RKO (cell line): Measurements from ENCODE around the gene PRELID3B.
A peak's percentile ranks its signal among the peaks of the same experiment; 100 is the strongest.
"Not testable (repeated sequence)": the region's sequence is repeated elsewhere in the genome, so short reads cannot be mapped to it uniquely, and the experiment has no call there.

Source experiments
- DNase-seq: peaks from one replicate; pipeline ENCODE4 v3.0.0-alpha.2; 2016; ENCODE audit warnings: low spot score

The PRELID3B gene

DNA sequence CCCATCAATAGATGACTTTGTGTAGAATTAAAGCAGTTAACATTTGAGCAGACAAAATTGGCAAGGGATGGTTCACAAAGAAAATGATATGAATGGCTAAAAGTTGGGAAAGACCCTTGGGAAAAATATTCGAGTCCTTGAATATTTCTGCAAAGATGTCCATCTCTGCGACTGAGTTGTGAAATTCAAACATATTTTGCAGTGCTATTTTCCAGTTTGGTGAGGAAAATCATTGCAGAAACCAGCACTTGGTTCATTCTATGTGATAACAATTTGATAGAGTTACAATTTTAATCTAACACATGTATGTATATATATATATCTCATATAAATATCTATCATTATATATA lies 6.1 kb upstream of the PRELID3B start:
- no peak for DNase-seq

DNA sequence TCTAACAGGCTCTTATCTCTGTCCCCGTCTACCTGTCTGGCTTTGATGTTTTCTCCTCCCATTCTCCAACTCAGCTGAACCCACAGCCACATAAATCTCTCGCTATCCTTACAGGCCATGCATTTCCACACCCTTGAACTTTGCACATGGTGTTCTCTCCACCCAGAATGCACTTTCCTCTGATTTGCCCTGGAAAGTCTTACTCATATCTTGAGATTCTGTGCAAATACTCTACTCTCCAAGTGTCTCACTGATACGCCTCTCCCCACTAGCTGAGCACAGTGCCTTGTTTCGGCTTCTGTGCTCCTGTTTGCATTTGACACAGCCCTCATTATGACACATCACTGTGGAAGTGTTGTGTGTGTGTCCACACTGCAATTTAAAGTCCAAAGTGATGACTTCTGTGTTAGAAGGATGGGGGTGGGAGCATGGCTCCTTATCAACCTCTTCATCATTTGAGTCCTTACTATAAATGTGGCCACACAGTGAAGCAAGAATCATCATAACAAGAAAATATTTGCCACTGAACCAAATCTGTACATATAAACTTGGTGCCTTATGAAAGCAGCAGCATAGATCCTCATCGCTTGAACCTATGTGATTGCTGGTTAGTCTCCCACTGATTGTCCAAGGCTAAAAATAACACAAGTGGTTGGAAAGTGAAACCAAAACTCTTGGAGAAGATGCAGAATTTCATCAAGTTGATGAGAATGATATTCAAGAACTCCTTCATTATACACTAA lies 5.5 kb upstream of the PRELID3B start:
- peak; percentile 49 for DNase-seq

DNA sequence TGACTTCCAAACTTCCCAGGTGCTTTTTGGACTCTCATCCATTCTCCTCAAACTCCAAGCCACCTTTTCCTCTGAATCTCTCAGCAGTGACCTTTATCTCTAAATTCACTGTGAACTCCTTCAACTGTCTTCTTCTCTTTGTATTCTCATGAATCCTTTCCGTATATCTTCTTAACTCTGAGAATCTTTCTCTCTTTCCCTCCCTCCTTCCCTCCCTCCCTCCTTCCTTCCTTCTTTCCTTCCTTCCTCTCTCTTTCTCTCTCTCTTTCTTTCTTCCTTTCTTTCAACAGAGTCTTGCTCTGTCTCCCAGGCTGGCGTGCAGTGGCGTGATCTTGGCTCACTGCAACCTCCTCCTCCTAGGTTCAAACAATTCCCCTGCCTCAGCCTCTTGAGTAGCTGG lies 4.3 kb upstream of the PRELID3B start:
- DNase-seq: no peak

DNA sequence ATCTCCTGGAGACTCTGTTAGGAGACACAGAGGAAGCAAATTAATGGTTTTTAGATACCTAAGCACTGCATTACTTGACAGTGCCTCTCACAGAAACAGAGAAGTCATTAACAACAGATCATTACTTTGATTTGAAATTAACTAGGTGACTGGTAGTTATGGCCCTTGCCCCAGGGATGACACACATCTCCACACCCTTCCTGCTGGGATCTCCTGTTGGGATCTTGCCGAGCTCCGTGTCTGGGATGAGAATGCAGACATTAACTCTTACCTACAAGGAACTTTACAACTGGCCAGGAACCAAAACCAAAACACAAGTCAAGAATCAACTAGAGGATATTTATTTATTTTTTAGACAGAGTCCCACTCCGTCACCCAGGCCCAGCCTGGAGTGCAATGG lies 2.2 kb upstream of the PRELID3B start:
- DNase-seq: no peak

DNA sequence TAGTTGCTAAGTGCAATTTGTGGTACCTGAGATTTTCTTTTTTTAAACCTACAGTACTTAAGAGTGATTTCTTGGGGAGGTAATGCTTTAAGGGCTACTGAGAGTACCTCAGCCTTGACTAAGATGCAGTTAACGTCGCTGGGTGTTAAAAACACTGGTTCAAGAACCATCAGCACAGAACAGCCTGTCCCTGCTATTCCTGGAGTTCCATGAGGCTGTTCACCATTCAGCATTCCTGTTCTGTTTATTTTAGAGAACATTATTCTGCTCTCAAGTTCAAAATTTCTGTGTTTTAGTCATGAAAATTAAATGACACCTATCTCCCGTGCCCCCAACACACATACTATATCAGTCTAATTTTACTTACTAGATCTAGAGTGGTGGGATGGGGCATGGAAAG lies 1.7 kb upstream of the PRELID3B start:
- no peak for DNase-seq

- no peak for DNase-seq
Measured at GRCh38 chr20:59043698-59044097, 1.1 kb upstream of the PRELID3B start.

DNA sequence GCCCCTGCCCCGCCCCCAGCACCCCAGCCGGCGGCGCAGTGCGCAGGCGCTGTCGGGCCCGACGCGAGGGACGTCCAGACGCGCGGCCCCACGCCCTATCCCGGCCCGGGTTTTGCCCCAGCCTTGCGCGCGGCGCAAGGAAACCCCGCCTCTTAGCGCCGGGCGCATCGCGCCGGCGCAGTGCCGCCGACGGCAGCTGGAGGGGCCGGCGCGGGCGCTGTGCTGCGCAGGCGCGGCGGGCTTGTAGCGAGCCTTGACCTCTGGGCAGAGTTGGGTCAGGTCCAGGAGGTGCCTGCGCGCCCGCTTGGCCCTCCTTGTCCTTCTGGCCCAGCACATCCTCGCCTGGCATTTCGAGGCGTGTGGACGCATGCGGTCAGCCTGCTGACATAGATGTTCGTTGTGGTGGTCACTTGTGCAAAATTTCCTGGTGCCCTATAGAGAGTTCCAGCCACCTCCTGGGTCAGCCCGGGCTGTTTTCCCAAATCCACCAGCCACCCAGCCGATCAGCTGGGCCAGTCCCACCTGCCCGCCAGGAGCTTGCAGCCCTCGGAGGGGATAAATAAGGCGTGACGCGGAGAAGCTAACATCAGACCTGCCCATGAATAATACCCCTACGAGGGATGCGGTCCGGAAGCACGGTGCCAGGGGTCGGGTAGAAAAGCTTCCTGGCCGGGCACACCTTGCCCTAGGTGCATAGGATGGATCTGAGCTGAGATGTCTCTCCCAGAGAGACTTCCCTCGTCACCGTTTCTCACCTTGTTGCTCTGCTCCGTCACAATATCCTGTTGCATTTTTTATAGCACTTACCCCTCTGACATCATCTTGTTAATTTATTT lies 428 bp upstream of the PRELID3B start:
- peak; percentile 96 for DNase-seq

DNA sequence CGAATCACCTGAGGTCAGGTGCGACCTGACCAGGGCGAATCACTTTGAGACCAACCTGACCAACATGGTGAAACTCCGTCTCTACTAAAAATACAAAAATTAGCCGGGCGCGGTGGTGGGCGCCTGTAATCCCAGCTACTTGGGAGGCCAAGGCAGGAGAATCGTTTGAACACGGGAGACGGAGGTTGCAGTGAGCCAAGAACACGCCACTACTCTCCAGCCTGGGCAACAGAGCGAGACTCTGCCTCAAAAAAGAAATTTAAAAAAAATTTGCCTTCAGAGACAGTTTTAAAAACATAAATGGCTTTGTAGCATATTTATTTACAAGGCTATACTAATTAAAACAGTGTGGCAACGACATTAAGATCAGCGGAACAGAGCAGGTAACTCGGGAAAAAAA lies 1.1 kb downstream of the PRELID3B start:
- DNase-seq: not testable (repeated sequence)

DNA sequence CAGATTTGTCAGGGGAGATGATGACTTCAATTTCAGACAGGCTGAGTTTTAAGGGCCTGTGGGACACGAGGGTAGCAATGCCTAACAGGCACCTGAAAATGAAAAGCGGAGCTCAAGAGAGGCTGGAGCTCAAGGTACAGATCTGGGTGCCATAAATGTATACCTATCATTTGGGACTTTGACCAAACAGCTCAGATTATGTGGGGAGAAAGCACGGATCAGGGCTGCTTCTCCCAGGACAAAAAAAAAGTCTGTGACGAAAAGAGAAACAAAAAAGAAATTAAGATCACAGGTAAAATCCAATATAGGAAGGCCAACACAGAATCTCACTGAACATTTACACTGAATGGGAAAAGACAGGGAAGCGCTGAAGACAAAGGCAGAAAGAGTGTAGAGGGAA lies 1.9 kb downstream of the PRELID3B start:
- no peak for DNase-seq

GRCh38 chr20:59039233-59039632 lies 3.4 kb downstream of the PRELID3B start:
- DNase-seq: peak; percentile 56

DNA sequence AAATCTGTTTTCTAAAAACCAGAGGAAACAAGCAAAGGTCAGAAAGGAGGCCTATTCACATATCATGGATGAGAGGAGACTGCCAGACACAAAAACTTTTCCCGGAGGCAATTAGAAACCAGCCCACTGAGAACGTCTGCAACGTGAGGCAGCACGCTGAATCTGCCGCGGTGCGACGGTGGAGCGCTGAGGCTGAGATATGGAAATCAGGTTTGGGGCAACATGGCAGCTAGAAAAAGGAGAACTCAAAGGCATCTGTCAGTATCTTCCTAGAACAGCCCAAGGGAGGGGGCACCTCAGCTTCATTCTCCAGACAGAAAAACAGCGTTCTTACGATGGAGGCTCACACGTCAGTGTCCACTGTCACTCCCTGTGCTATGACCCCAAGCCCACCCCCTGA lies 5.2 kb downstream of the PRELID3B start:
- no peak for DNase-seq

DNA sequence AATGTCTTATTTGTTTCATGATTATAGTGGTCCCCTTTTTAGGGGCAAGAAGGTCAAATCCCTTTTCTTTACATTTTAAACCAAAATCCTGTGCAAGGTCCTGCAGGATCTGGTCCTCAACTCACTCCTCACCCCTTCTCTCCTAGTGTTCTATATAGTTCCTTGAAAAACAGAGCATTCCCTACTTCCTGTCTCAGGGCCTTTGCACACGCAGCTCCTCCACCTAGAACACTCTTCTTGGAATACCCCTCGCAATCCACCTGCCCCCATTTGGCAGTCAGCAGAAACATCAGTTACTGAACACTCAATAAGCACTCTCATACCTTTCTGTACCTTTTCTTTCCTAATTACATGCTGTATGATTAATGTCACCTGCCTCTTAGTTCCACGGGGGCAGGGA lies 7.2 kb downstream of the PRELID3B start:
- no peak for DNase-seq

DNA sequence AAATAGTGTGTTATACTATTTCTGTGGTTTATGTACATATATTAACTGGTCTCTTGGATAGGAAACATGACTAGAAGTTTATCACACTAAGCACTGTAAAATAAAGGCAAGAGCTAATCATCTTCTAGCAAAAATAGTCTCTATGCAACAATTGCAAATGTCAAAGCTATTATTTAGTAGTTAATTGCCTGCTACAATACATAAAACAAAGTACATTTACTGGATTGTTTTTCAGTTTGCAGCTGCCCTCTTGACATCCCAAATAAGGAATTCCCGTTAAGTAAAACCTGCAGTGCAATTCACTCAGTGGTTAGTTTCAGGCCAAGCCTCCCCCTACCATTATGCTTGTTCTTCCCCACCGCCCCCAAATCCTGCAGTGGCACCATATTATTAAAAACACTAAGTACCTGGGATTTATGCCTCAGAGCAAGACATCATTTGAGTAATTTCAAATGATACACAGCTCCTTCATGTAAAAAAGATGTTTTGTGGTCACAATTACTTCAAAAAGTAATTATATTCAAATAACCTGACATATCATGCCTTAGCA lies 8.9 kb downstream of the PRELID3B start:
- no peak for DNase-seq

GRCh38 chr20:59033093-59033492 lies 9.5 kb downstream of the PRELID3B start:
- no peak for DNase-seq

DNA sequence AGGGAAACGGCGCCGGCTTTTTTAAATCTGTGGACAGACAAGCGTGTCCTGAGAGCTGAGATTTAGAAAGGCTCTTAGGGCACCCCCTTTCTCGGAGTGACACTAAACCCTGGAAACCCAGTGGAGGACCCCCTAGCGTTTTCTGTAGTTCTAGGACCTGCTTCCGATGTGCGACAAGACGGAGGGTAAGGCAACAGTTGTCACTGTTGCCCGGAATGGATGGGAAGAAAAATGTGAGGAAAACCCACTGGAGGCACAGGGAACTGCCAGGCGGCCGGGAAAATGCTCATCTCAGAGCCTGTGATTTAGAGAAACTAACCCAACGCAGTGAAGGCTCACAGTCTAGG lies 9.9 kb downstream of the PRELID3B start:
- DNase-seq: peak; percentile 86

DNA sequence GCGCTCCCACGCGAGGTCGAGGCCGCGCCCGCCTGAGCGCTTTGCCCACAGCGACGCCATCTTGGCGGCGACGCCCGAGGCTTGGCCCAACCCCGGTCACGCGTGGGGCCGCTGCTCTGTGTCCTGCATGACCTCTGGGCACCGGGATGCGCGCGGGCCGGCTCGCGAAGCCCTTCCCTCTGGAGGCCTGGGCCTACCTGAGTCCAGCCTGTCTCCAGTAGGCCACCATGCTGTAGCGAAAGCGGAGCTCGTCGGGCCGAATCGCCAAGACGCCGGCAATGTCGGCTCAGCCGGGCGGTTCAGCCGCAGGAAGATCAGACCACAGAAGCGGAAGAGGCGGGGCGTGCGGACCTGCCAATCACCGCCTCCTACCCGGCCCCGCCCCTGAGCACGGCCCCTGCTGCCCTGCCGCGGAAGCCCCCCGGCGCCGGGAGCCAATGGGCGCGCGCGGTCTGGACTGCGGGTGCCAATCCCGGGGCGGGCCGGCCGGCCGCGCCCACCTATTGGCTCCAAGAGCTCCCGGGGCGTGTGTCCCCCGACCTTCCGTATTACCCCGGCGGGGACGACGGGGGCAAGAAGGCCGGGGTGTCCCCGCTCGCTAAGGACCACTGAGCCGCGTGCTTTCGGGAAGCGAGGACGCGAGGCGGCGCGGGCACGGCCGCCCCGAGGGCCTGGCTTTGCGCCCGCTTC lies 10.4 kb downstream of the PRELID3B start, which contains the start of gene ATP5F1E:
Gene ATP5F1E (minus strand): TSS at position 313 of the 690 bp plus-strand sequence. CDS start 84 bp downstream, at position 229.
- peak; percentile 98 for DNase-seq

DNA sequence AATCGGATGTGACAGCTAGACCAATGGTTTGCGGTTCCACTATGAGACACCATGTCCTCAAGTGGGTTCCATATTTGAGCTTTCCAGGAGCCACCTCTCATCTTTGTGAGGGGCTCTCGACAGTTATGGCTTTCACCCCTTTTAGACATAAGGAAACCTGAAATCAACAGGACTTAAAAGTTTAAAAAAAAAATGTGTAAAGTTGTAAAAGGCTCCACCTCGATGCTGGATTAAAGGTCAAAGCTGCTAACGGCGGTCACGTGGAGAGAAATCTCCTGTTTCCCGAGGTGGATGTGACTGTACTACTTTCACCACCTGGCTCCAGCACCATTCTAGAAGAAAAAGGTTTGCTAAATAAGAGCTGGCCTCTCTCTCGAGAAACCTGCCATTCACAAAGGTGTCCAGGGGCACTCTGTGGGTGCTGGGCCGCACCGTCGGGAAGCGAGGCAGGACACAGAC lies 11.0 kb downstream of the PRELID3B start:
- DNase-seq: peak; percentile 33

- peak; percentile 24 for DNase-seq
Measured at GRCh38 chr20:59030911-59031563, 11.5 kb downstream of the PRELID3B start.

- DNase-seq: peak; percentile 24
Measured at GRCh38 chr20:59028812-59029211, 13.8 kb downstream of the PRELID3B start.

DNA sequence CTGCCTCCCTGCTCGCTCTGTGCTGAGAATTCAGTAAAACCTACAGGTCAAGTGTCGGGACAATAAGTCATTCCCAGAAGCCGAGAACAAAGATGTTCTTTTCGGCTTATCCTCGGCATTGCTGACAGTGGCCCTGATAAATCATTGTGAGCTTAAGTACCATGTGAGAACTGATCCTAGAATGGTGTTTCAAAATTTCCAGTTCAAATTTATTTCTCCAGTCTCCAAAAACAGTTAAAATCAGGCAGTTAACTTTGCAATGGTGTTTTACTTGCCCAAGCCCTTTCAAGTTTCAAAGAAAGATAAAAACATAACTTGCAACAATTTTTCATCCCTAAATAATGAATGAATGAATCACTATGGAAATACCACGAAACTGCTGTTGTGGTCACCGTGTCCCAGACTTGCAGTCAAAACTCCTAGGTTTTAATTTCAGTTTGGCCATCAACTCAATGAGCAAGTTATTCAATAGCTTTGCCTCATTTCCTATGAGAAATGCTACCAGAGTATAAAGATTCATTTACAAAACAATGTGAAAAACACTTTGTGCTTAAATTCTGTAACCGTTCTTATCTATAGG lies 14.8 kb downstream of the PRELID3B start:
- DNase-seq: peak; percentile 23

DNA sequence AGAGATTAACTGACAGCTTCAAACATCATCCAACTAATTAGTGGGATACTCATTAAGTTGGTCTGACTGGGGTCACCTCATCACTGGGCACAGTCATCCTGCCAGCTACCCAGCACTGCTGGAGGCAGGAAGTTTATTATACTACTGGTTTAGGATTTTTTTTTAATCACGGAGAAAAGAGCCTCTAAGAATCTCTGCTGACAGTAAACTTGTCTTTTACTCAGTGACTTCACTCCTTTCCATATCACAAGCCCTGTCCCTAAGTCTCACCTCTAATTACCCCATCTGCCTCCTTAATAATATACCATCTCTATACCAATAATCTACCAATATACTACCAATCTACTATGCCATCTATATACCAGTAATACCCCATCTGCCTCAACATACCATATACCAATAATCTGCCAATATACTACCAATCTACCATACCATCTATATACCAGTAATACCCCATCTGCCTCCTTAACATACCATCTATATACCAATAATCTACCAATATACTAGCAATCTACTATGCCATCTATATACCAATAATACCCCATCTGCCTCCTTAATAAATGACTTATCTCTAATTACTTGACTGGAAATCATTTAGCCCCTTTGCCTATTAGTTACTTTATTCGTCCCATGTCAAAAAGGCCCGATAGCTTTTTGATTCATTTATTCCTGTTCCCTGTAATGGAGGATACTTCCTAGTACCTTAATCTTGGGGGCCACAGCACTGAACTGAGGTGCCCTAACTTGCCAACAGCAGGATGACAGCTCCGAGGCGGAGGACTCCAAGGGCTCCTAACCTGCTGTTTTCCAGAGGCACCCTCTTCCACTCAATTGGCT lies 15.5 kb downstream of the PRELID3B start:
- no peak for DNase-seq
